B cell (primary cell): ENCODE measurements around the gene NTN4. TPM values are rescaled to one million over a fixed set of nuclear protein-coding genes. Genes with fewer than 3 reads are reported as not detected.

Experiments
- ATAC-seq: fragments of 200-7000 bp; cut with Tn5 transposase; one replicate; pipeline ENCODE4 v1.10.0; 2021; ENCODE audit warnings: low read depth, mild to moderate bottlenecking, moderate number of reproducible peaks, moderate library complexity
- CTCF ChIA-PET: fragments of 350-600 bp; sonication (Branson Sonifier 250); formaldehyde crosslinking; loops from one replicate; lab custom pipeline; 2021; ENCODE audit warnings: antibody characterized with exemption, inconsistent platforms; lab: Charles Lee
- POLR2A ChIA-PET: fragments of 350-600 bp; sonication (Branson Sonifier 250); formaldehyde crosslinking; loops from one replicate; lab custom pipeline; 2021; ENCODE audit warnings: antibody characterized with exemption; lab: Charles Lee
- DNase-seq: peaks from one replicate; pipeline ENCODE4 v3.0.0; 2013
- H2AFZ ChIP-seq: 2 replicates; pipeline ENCODE4 v1.6.1; 2012; ENCODE audit warnings: mild to moderate bottlenecking, low read depth, low read length; ENCODE audit not compliant: insufficient read depth, poor library complexity, severe bottlenecking
- H3K27ac ChIP-seq, 2 donors: 1 replicate in 1 of 2; 2 replicates in 1 of 2; pipeline ENCODE4 v1.5.1; 2012 to 2013; ENCODE audit warnings: low read length in 2 of 2, mild to moderate bottlenecking in 2 of 2, moderate library complexity in 1 of 2
- H3K27me3 ChIP-seq, 4 experiments: fragments of 200-600 bp in 1 of 4; sonication (generic) in 1 of 4; replicated peaks in 1 of 4; 1 replicate in 2 of 4; 2 replicates in 2 of 4; pipeline versions ENCODE4 v1.6.1 to v1.7.0; 2013 to 2016; ENCODE audit warnings: low read length in 3 of 4, mild to moderate bottlenecking in 2 of 4, mixed read lengths in 1 of 4, moderate library complexity in 1 of 4; ENCODE audit not compliant: insufficient read depth in 4 of 4, control insufficient read depth in 3 of 4; ENCODE audit errors: control extremely low read depth in 1 of 4
- H3K36me3 ChIP-seq, 2 experiments: replicated peaks in 1 of 2; 1 replicate in 1 of 2; 2 replicates in 1 of 2; pipeline versions ENCODE4 v1.6.1 to v1.7.1; 2013; ENCODE audit warnings: low read length in 1 of 2; ENCODE audit not compliant: insufficient read depth in 2 of 2, control insufficient read depth in 1 of 2; ENCODE audit errors: control extremely low read depth in 1 of 2, extremely low read depth in 1 of 2
- H3K4me1 ChIP-seq, 2 donors: fragments of 200-600 bp in 1 of 2; sonication (generic) in 1 of 2; 1 replicate in 1 of 2; 2 replicates in 1 of 2; pipeline versions ENCODE4 v1.5.1 to v1.6.1; 2013 to 2017; ENCODE audit warnings: low read length in 2 of 2; ENCODE audit not compliant: control insufficient read depth in 2 of 2, insufficient read depth in 2 of 2
- H3K4me2 ChIP-seq: replicated peaks from 2 replicates; pipeline ENCODE3; 2012; ENCODE audit warnings: mild to moderate bottlenecking, low read depth, low read length; ENCODE audit not compliant: poor library complexity, severe bottlenecking
- H3K4me3 ChIP-seq, 5 experiments: fragments of 200-600 bp in 1 of 5; sonication (generic) in 1 of 5; 1 replicate in 3 of 5; 2 replicates in 2 of 5; pipeline versions ENCODE4 v1.5.1 to v1.7.0; 2011 to 2016; ENCODE audit warnings: low read length in 4 of 5, mild to moderate bottlenecking in 4 of 5, low read depth in 2 of 5, control low read depth in 1 of 5, moderate library complexity in 1 of 5; ENCODE audit not compliant: insufficient read depth in 1 of 5; ENCODE audit errors: control extremely low read depth in 1 of 5, extremely low read depth in 1 of 5
- H3K79me2 ChIP-seq: fragments of 200-600 bp; sonication (generic); one replicate; pipeline ENCODE4 v1.6.0; 2016; ENCODE audit warnings: low read length; ENCODE audit not compliant: control insufficient read depth, insufficient read depth
- H3K9ac ChIP-seq: fragments of 200-600 bp; sonication (generic); 2 replicates; pipeline ENCODE4 v1.6.1; 2017; ENCODE audit warnings: mild to moderate bottlenecking, low read length, moderate library complexity
- H3K9me3 ChIP-seq, 3 donors: one replicate each; pipeline versions ENCODE4 v1.6.1 to v1.7.1; 2013; ENCODE audit warnings: low read length in 2 of 3; ENCODE audit not compliant: control insufficient read depth in 2 of 3, insufficient read depth in 1 of 3; ENCODE audit errors: control extremely low read depth in 1 of 3
- H4K20me1 ChIP-seq: 2 replicates; pipeline ENCODE4 v1.6.0; 2012; ENCODE audit warnings: mild to moderate bottlenecking, low read length; ENCODE audit not compliant: insufficient read depth, control insufficient read depth, poor library complexity, severe bottlenecking
- H3K27ac Mint-ChIP-seq: one replicate; pipeline ENCODE4 v1.8.0; 2021; ENCODE audit warnings: mixed read lengths
- H3K27me3 Mint-ChIP-seq: one replicate; pipeline ENCODE4 v1.8.0; 2021; ENCODE audit warnings: mixed read lengths
- H3K4me1 Mint-ChIP-seq: one replicate; pipeline ENCODE4 v1.8.0; 2021; ENCODE audit warnings: mixed read lengths
- H3K4me3 Mint-ChIP-seq: one replicate; pipeline ENCODE4 v1.8.0; 2021; ENCODE audit warnings: mixed read lengths
- H3K9me3 Mint-ChIP-seq: one replicate; pipeline ENCODE4 v1.8.0; 2022; ENCODE audit warnings: mixed read lengths; ENCODE audit not compliant: insufficient read depth
- CTCF ChIP-seq: fragments of 200-600 bp; IDR thresholded peaks from one replicate; pipeline ENCODE4 v1.8.0; 2022; ENCODE audit warnings: antibody characterized with exemption, mild to moderate bottlenecking
- EZH2 ChIP-seq: IDR thresholded peaks from 2 replicates; pipeline ENCODE4 v1.6.1; 2012; ENCODE audit warnings: borderline replicate concordance, low read depth, mild to moderate bottlenecking, moderate library complexity, low read length; ENCODE audit not compliant: insufficient read depth, poor library complexity, severe bottlenecking
- WGBS: methylation state at CpG from one replicate; pipeline ENCODE4 v1.1.5; 2013; ENCODE audit warnings: missing lambda C conversion rate; ENCODE audit not compliant: insufficient coverage; 5-methylcytosine and 5-hydroxymethylcytosine counted together
- intact Hi-C: fragments of 100-400 bp; cut with micrococcal nuclease; formaldehyde crosslinking; loops from one replicate; pipeline ENCODE4 v1.10.0; 2022
- polyA plus RNA-seq: library from polyadenylated mRNA; depleted of rRNA; stranded (reverse); fragments of >200 nt; gene quantifications from 2 replicates; pipeline ENCODE4 v1.2.3, GENCODE V29; 2012
- total RNA-seq, 2 donors: library from RNA; stranded (reverse); fragments of 120-200 nt in 1 of 2; gene quantifications; 1 replicate in 1 of 2; 2 replicates in 1 of 2; pipeline versions ENCODE4 v1.2.3 to v1.2.4, GENCODE V29; 2013 to 2022

The NTN4 gene
- total and polyA plus RNA-seq, 2 donors (not counting 1 experiment from before 2014, with no cell fraction given): not detected

- Histone ChIP-seq H3K4me2 (no peak overlapping the region), H3K27me3 (peaks cover 3 to 38% (median 32%) of the 10 kb centered on the region in 4 experiments), H3K27ac (no peak overlapping the region), H3K9me3 (peaks cover 0 to under 1% (median 0%) of the 10 kb centered on the region in 3 donors), H2AFZ (no peak overlapping the region), H3K4me3 (no peak overlapping the region), H3K9ac (no peak overlapping the region), H3K36me3 (no peaks in the 10 kb centered on the region), H4K20me1 (no peaks in the 10 kb centered on the region), H3K79me2 (no peaks in the 10 kb centered on the region), H3K4me1 (peaks cover 17% of the 10 kb centered on the region in 2 donors)
- H3K4me3 Mint-ChIP-seq: no peak overlapping the region
- peaks cover 45% of the 10 kb centered on the region for H3K27me3 Mint-ChIP-seq
- WGBS: 98% methylated on average over 9 of the region's 12 CpGs
- ChIA-PET CTCF (no interaction called here), POLR2A (no interaction called here)
- no peaks in the 10 kb centered on the region for H3K9me3 Mint-ChIP-seq
- H3K27ac Mint-ChIP-seq: no peak overlapping the region
- ATAC-seq: no peak
- intact Hi-C loops: no loop called here
- DNase-seq: no peak
- TF ChIP-seq CTCF (no peak), EZH2 (no peak)
- H3K4me1 Mint-ChIP-seq: peaks cover 18% of the 10 kb centered on the region
Observed at GRCh38 chr12:95787274-95787818, 3.2 kb downstream of the NTN4 start.

GRCh38 chr12:95784915-95785314, 5.6 kb downstream of the NTN4 start:
- Histone ChIP-seq H3K4me1 (peaks cover 7 to 8% of the 10 kb centered on the region in 2 donors), H4K20me1 (no peaks in the 10 kb centered on the region), H3K4me2 (no peak overlapping the region), H3K4me3 (no peak overlapping the region), H3K9ac (no peak overlapping the region), H3K27me3 (peaks cover 0 to 25% (median 19%) of the 10 kb centered on the region in 4 experiments), H2AFZ (no peak overlapping the region), H3K9me3 (no peaks in the 10 kb centered on the region), H3K79me2 (no peaks in the 10 kb centered on the region), H3K27ac (no peak overlapping the region), H3K36me3 (no peaks in the 10 kb centered on the region)
- WGBS: no CpG with 5 or more reads among the region's 1 CpG
- DNase-seq: no peak
- Mint-ChIP-seq H3K4me1 (peaks cover 9% of the 10 kb centered on the region), H3K4me3 (no peak overlapping the region), H3K27ac (no peak overlapping the region), H3K9me3 (no peaks in the 10 kb centered on the region), H3K27me3 (peaks cover 29% of the 10 kb centered on the region)
- TF ChIP-seq EZH2: no peak
- no peak for TF ChIP-seq CTCF
- no peak for ATAC-seq
- ChIA-PET CTCF (no interaction called here), POLR2A (no interaction called here)
- intact Hi-C loops: no loop called here
